ENCODE measurements around the gene UACA. TPM values are rescaled to one million over a fixed set of nuclear protein-coding genes. Genes with fewer than 3 reads are reported as not detected.

The UACA gene
- total and polyA plus RNA-seq, 9 of the 15 experiments (the other 6 are each of a cell fraction or from before 2014, with no cell fraction given): 0.06 to 0.33 (median 0.15) TPM; not detected in 5

DNA sequence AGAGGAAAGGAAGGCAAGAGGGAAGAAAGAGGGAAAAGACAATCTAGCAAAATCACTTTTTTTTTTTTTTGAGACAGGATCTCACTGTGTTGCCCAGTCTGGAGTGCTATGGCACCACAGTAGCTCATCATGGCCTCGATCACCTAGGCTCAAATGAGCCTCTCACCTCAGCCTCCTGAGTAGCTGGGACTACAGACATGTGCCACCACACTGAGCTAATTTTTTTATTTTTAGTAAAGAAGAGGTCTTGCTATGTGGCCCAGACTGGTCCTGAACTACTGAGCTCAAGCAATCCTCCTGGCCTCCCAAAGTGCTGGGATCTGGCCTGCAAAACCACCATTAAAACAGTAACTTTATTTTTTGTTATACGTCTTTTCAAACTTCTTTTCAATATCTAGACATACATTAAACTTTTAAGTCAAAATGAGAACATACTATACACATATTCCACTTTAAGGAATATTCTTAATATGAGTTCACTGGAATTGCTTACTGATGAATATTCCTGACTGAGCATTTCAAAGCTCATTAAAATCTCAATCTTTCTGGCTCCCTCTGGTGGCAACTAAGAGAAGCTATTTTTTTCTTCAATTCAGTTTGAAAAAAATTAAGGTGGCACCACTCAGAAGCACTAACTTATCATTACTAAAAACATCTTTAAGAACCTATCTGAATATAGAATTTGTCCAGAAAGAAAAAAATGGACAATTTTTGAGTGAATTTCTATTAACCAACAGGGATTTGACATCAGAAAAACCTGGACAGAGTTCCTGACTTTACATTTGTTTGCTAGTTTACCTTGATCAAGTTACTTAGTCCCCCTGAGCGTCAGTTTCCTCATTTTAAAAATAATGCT lies 40.9 kb downstream of the UACA start (continued):
- TF ChIP-seq, protein P1, sequence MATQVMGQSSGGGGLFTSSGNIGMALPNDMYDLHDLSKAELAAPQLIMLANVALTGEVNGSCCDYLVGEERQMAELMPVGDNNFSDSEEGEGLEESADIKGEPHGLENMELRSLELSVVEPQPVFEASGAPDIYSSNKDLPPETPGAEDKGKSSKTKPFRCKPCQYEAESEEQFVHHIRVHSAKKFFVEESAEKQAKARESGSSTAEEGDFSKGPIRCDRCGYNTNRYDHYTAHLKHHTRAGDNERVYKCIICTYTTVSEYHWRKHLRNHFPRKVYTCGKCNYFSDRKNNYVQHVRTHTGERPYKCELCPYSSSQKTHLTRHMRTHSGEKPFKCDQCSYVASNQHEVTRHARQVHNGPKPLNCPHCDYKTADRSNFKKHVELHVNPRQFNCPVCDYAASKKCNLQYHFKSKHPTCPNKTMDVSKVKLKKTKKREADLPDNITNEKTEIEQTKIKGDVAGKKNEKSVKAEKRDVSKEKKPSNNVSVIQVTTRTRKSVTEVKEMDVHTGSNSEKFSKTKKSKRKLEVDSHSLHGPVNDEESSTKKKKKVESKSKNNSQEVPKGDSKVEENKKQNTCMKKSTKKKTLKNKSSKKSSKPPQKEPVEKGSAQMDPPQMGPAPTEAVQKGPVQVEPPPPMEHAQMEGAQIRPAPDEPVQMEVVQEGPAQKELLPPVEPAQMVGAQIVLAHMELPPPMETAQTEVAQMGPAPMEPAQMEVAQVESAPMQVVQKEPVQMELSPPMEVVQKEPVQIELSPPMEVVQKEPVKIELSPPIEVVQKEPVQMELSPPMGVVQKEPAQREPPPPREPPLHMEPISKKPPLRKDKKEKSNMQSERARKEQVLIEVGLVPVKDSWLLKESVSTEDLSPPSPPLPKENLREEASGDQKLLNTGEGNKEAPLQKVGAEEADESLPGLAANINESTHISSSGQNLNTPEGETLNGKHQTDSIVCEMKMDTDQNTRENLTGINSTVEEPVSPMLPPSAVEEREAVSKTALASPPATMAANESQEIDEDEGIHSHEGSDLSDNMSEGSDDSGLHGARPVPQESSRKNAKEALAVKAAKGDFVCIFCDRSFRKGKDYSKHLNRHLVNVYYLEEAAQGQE (IDR thresholded peaks at IDR 0.05; ENCODE audit: borderline replicate concordance): peak; percentile 10; the same call in 1 of the 2 replicates
- TF ChIP-seq, protein P1 (CRISPR knock-in tag; IDR thresholded peaks at IDR 0.05; ENCODE audit: low read depth): no peak
- peak; percentile 37 to 56; a peak in 3 of 4 replicates for TF ChIP-seq RAD21 (CRISPR knock-in tag; conservative IDR thresholded peaks at IDR 0.05 in 1 of 2, IDR thresholded peaks at IDR 0.05 in 1 of 2)

All from K562 (cell line).